ENCODE data around the gene MINDY4B. TPM values are rescaled to one million over a fixed set of nuclear protein-coding genes. Genes with fewer than 3 reads are reported as not detected.

MINDY4B gene
- total and polyA plus RNA-seq, 2 of the 8 experiments (the other 6 are each of a cell fraction or from before 2014, with no cell fraction given), result not detected

DNA sequence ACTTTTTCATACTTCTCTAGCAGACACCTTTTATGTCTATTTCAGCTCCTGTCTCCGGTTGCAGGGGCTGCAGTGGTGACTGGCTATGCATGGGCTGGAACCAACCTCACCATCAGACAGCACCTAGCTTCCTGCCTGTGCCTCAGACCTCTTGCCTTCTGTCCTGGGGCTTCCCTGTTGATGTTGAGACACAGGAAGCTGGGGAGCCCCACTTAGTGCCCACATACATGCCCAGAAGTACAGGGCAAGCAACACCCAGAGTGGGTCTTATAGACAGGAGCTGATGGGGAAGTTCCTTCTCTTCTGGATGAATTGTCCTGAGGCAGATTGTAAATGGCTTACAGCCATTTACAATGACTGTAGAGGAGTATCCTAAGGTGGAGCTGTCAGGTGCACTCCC lies 77.0 kb downstream of the MINDY4B start (continued):
- TF ChIP-seq, protein P1, sequence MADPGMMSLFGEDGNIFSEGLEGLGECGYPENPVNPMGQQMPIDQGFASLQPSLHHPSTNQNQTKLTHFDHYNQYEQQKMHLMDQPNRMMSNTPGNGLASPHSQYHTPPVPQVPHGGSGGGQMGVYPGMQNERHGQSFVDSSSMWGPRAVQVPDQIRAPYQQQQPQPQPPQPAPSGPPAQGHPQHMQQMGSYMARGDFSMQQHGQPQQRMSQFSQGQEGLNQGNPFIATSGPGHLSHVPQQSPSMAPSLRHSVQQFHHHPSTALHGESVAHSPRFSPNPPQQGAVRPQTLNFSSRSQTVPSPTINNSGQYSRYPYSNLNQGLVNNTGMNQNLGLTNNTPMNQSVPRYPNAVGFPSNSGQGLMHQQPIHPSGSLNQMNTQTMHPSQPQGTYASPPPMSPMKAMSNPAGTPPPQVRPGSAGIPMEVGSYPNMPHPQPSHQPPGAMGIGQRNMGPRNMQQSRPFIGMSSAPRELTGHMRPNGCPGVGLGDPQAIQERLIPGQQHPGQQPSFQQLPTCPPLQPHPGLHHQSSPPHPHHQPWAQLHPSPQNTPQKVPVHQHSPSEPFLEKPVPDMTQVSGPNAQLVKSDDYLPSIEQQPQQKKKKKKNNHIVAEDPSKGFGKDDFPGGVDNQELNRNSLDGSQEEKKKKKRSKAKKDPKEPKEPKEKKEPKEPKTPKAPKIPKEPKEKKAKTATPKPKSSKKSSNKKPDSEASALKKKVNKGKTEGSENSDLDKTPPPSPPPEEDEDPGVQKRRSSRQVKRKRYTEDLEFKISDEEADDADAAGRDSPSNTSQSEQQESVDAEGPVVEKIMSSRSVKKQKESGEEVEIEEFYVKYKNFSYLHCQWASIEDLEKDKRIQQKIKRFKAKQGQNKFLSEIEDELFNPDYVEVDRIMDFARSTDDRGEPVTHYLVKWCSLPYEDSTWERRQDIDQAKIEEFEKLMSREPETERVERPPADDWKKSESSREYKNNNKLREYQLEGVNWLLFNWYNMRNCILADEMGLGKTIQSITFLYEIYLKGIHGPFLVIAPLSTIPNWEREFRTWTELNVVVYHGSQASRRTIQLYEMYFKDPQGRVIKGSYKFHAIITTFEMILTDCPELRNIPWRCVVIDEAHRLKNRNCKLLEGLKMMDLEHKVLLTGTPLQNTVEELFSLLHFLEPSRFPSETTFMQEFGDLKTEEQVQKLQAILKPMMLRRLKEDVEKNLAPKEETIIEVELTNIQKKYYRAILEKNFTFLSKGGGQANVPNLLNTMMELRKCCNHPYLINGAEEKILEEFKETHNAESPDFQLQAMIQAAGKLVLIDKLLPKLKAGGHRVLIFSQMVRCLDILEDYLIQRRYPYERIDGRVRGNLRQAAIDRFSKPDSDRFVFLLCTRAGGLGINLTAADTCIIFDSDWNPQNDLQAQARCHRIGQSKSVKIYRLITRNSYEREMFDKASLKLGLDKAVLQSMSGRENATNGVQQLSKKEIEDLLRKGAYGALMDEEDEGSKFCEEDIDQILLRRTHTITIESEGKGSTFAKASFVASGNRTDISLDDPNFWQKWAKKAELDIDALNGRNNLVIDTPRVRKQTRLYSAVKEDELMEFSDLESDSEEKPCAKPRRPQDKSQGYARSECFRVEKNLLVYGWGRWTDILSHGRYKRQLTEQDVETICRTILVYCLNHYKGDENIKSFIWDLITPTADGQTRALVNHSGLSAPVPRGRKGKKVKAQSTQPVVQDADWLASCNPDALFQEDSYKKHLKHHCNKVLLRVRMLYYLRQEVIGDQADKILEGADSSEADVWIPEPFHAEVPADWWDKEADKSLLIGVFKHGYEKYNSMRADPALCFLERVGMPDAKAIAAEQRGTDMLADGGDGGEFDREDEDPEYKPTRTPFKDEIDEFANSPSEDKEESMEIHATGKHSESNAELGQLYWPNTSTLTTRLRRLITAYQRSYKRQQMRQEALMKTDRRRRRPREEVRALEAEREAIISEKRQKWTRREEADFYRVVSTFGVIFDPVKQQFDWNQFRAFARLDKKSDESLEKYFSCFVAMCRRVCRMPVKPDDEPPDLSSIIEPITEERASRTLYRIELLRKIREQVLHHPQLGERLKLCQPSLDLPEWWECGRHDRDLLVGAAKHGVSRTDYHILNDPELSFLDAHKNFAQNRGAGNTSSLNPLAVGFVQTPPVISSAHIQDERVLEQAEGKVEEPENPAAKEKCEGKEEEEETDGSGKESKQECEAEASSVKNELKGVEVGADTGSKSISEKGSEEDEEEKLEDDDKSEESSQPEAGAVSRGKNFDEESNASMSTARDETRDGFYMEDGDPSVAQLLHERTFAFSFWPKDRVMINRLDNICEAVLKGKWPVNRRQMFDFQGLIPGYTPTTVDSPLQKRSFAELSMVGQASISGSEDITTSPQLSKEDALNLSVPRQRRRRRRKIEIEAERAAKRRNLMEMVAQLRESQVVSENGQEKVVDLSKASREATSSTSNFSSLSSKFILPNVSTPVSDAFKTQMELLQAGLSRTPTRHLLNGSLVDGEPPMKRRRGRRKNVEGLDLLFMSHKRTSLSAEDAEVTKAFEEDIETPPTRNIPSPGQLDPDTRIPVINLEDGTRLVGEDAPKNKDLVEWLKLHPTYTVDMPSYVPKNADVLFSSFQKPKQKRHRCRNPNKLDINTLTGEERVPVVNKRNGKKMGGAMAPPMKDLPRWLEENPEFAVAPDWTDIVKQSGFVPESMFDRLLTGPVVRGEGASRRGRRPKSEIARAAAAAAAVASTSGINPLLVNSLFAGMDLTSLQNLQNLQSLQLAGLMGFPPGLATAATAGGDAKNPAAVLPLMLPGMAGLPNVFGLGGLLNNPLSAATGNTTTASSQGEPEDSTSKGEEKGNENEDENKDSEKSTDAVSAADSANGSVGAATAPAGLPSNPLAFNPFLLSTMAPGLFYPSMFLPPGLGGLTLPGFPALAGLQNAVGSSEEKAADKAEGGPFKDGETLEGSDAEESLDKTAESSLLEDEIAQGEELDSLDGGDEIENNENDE (IDR thresholded peaks at IDR 0.05; ENCODE audit: insufficient replicate concordance, low read length), result no peak
- no peak for TF ChIP-seq SUZ12 (IDR thresholded peaks at IDR 0.05; ENCODE audit: low read length)
- no peak for TF ChIP-seq CREB1 (IDR thresholded peaks at IDR 0.05)
- no peak for TF ChIP-seq TAF1 (IDR thresholded peaks at IDR 0.05; ENCODE audit: low read depth, low read length)
- no peak for TF ChIP-seq POLR2AphosphoS5 (IDR thresholded peaks at IDR 0.05; ENCODE audit: low read depth, low read length)
- no peak for TF ChIP-seq CBX5 (IDR thresholded peaks at IDR 0.05; ENCODE audit: low read depth, low read length)
- TF ChIP-seq SP1 (IDR thresholded peaks at IDR 0.05; ENCODE audit: low read depth, low read length), result no peak

Data from H1 (cell line).